Right renal cortex interstitium (tissue), 3 donors: ENCODE results near the gene SLC9A1. TPM values are rescaled to one million over a fixed set of nuclear protein-coding genes. Genes with fewer than 3 reads are reported as not detected.

Source experiments
- DNase-seq, 3 donors: peaks; one replicate each; pipeline ENCODE4 v3.0.0-alpha.2; 2013; ENCODE audit warnings: low read depth in 3 of 3, low spot score in 2 of 3
- polyA plus RNA-seq, 3 donors: library from polyadenylated mRNA; unstranded; fragments of 120-200 nt; gene quantifications; one replicate each; pipeline ENCODE4 v1.2.1, GENCODE V29; 2013; ENCODE audit not compliant: insufficient read length in 3 of 3

Gene SLC9A1
- polyA plus RNA-seq, 3 donors, result 19.6 to 23.0 (median 20.0) TPM

GRCh38 chr1:27084107-27084506, 70.8 kb downstream of the SLC9A1 start:
- no peak for DNase-seq

GRCh38 chr1:27077968-27078367, 77.0 kb downstream of the SLC9A1 start:
- DNase-seq, result no peak

GRCh38 chr1:27076803-27077202, 78.1 kb downstream of the SLC9A1 start:
- no peak for DNase-seq

GRCh38 chr1:27074175-27074780, 80.6 kb downstream of the SLC9A1 start:
- no peak for DNase-seq

GRCh38 chr1:27071049-27071416, 83.9 kb downstream of the SLC9A1 start:
- DNase-seq, result no peak

GRCh38 chr1:27070390-27071048, 84.4 kb downstream of the SLC9A1 start:
- DNase-seq, result no peak

GRCh38 chr1:27068922-27069321, 86.0 kb downstream of the SLC9A1 start:
- no peak for DNase-seq

GRCh38 chr1:27065999-27066630, 88.8 kb downstream of the SLC9A1 start:
- no peak for DNase-seq

GRCh38 chr1:27060891-27061290, 94.0 kb downstream of the SLC9A1 start:
- no peak for DNase-seq

GRCh38 chr1:27058966-27059669, 95.8 kb downstream of the SLC9A1 start:
- no peak for DNase-seq

- no peak for DNase-seq
Measured at GRCh38 chr1:27057801-27058625, 96.9 kb downstream of the SLC9A1 start.

GRCh38 chr1:27057389-27057788, 97.5 kb downstream of the SLC9A1 start:
- DNase-seq, result no peak

GRCh38 chr1:27053977-27054753, 100.8 kb downstream of the SLC9A1 start:
- no peak for DNase-seq

- DNase-seq, result no peak
Measured at GRCh38 chr1:27052527-27052926, 102.4 kb downstream of the SLC9A1 start.

- DNase-seq, result no peak
Measured at GRCh38 chr1:27049607-27050006, 105.3 kb downstream of the SLC9A1 start.

- no peak for DNase-seq
Measured at GRCh38 chr1:27049100-27049499, 105.8 kb downstream of the SLC9A1 start.
